K562 (cell line): ENCODE results near the gene C2CD2. TPM values are rescaled to one million over a fixed set of nuclear protein-coding genes. Genes with fewer than 3 reads are reported as not detected.
A peak's percentile ranks its signal among the peaks of the same experiment; 100 is the strongest.

Experiments
- ARID1B ChIP-seq: fragments of 450-650 bp; IDR thresholded peaks from 2 replicates; pipeline ENCODE4 v1.6.1; 2016; ENCODE audit warnings: antibody characterized with exemption, mild to moderate bottlenecking, inconsistent platforms
- BHLHE40 ChIP-seq: IDR thresholded peaks from 2 replicates; pipeline ENCODE4 v1.6.1; 2011; ENCODE audit warnings: low read length, improper control_type of control experiment
- CBFA2T2 ChIP-seq: fragments of 450-650 bp; conservative IDR thresholded peaks from 2 replicates; pipeline ENCODE4 v1.6.1; 2017; ENCODE audit warnings: mild to moderate bottlenecking
- CREM ChIP-seq: IDR thresholded peaks from 2 replicates; pipeline ENCODE4 v1.6.1; 2014; ENCODE audit warnings: antibody characterized with exemption, low read depth
- HDAC2 ChIP-seq: fragments of 450-650 bp; IDR thresholded peaks from 2 replicates; pipeline ENCODE4 v1.6.1; 2016; ENCODE audit warnings: mild to moderate bottlenecking
- RBFOX2 ChIP-seq: fragments of 200-400 bp; formaldehyde crosslinking; IDR thresholded peaks from 2 replicates; pipeline ENCODE4 v1.6.1; 2017; ENCODE audit warnings: low read depth, mild to moderate bottlenecking, low read length, moderate library complexity
- RFX1 ChIP-seq: fragments of 450-650 bp; IDR thresholded peaks from 2 replicates; pipeline ENCODE4 v1.6.1; 2016; ENCODE audit warnings: mild to moderate bottlenecking, moderate library complexity
- RHOXF2B ChIP-seq: fragments of 250-450 bp; sonication (Bioruptor Pico); conservative IDR thresholded peaks from 2 replicates; pipeline ENCODE4 v1.5.1; 2021
- SMAD3 ChIP-seq: fragments of 450-650 bp; formaldehyde crosslinking; conservative IDR thresholded peaks from 2 replicates; pipeline ENCODE4 v1.4.0; 2020; ENCODE audit warnings: mild to moderate bottlenecking
- TEAD4 ChIP-seq, 2 experiments: sonication (generic) in 1 of 2; formaldehyde crosslinking in 1 of 2; IDR thresholded peaks; 2 replicates each; pipeline versions ENCODE4 v1.6.1 to v1.8.0; 2012 to 2022; ENCODE audit warnings: borderline replicate concordance in 1 of 2, inconsistent platforms in 1 of 2, low read length in 1 of 2, mild to moderate bottlenecking in 1 of 2, missing genetic modification reagents in 1 of 2
- ZNF197 ChIP-seq: fragments of 200-800 bp; sonication (Bioruptor generic); IDR thresholded peaks from 2 replicates; pipeline ENCODE4 v1.6.1; 2016; ENCODE audit warnings: low read depth, missing genetic modification characterization, missing compliant biosample characterization
- ZNF232 ChIP-seq: sonication (generic); formaldehyde crosslinking; IDR thresholded peaks from 2 replicates; pipeline ENCODE4 v1.8.0; 2022; ENCODE audit warnings: mild to moderate bottlenecking, missing genetic modification reagents
- ZNF282 ChIP-seq: sonication (generic); formaldehyde crosslinking; IDR thresholded peaks from 2 replicates; pipeline ENCODE4 v1.8.1; 2023; ENCODE audit warnings: missing genetic modification reagents
- polyA plus RNA-seq, 8 experiments: library from polyadenylated mRNA; depleted of rRNA in 4 of 8; stranded (reverse) in 5 of 8; unstranded in 3 of 8; fragments of >200 nt; fragmentation: Nextera tagmentation in 2 of 8; fragmentation: Illumina TruSeq in 1 of 8; extraction: Ambion mirVana in 2 of 8; extraction: Trizol in 1 of 8; gene quantifications; 2 replicates each; pipeline versions ENCODE4 v1.2.1 to v1.2.3, GENCODE V29; 2011 to 2014; ENCODE audit warnings: inconsistent platforms in 1 of 8, missing spikeins in 1 of 8
- total RNA-seq, 7 experiments: library from RNA; depleted of rRNA in 6 of 7; stranded (reverse); fragments of >200 nt in 6 of 7; fragmentation: Illumina TruSeq in 2 of 7; extraction: Trizol in 2 of 7; gene quantifications; 2 replicates each; pipeline versions ENCODE4 v1.2.1 to v1.2.3, GENCODE V29; 2011 to 2021; ENCODE audit warnings: low replicate concordance in 1 of 7
- TF ChIP-seq, protein P1 (sequence below), 2 experiments: fragments of 200-800 bp in 1 of 2; sonication (Bioruptor generic) in 1 of 2; sonication (generic) in 1 of 2; formaldehyde crosslinking in 1 of 2; IDR thresholded peaks in 1 of 2; conservative IDR thresholded peaks in 1 of 2; 2 replicates each; pipeline versions ENCODE4 v1.5.0 to v1.6.1; 2016 to 2020; ENCODE audit warnings: missing compliant biosample characterization in 1 of 2, missing genetic modification characterization in 1 of 2, missing genetic modification reagents in 1 of 2
- TF ChIP-seq, protein P2 (sequence below): sonication (generic); formaldehyde crosslinking; IDR thresholded peaks from 2 replicates; pipeline ENCODE4 v1.8.0; 2022; ENCODE audit warnings: missing genetic modification reagents, mild to moderate bottlenecking, moderate library complexity, borderline replicate concordance
- TF ChIP-seq, protein P3 (sequence below), 2 experiments: fragments of 450-650 bp in 1 of 2; sonication (generic) in 1 of 2; formaldehyde crosslinking in 1 of 2; IDR thresholded peaks; 2 replicates each; pipeline versions ENCODE4 v1.7.1 to v1.9.0; 2016 to 2022; ENCODE audit warnings: inconsistent platforms in 1 of 2, mild to moderate bottlenecking in 1 of 2, missing genetic modification reagents in 1 of 2

The C2CD2 gene
- total and polyA plus RNA-seq, 9 of the 15 experiments (the other 6 are each of a cell fraction or from before 2014, with no cell fraction given) = 1.3 to 21.6 (median 12.1) TPM

DNA sequence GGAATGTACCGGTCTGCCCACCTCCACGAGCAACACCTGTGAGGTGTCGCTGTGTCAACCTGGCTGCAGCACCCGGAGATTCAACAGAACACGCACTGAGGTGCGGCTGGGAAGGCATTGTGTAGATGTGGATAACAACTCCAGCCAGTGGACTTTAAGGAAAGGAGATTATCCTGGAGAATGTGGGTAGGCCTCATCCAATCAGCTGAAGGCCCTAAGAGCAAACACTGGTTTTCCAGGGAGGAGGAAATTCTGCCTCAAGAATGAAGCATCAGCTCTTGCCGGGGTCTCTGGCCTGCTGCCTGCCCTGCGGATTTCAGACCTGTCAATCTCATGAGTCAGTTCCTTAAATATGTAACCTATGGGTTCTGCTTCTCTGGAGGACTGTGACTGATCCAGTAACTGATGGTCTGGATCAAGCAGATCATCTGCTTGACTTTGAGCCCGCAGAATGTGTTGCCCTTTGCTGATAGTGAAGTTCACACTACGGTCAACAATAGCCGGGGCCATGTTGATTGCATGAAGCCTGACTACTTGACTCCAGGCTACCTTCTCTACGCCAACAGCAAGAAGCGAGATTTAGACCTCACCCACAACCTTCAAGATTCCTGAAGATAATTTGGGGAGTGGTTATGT, 58.8 kb downstream of the C2CD2 start (continued):
- TF ChIP-seq SMAD3 (0 out of 2 replicates have a peak, but pooled peaks have one; percentile 7), ARID1B (peak; percentile 88), TEAD4 (IDR thresholded peaks at IDR 0.05; ENCODE audit: low read length) (peak; percentile 94), TEAD4 (CRISPR knock-in tag; IDR thresholded peaks at IDR 0.05; ENCODE audit: borderline replicate concordance) (no peak), CBFA2T2 (peak; percentile 84), ZNF197 (CRISPR knock-in tag) (0 out of 2 replicates have a peak, but pooled peaks have one; percentile 33), RFX1 (no peak), HDAC2 (0 out of 2 replicates have a peak, but pooled peaks have one; percentile 42), RBFOX2 (no peak), BHLHE40 (0 out of 2 replicates have a peak, but pooled peaks have one; percentile 12), ZNF232 (CRISPR knock-in tag) (no peak), RHOXF2B (no peak), CREM (peak; percentile 79), ZNF282 (CRISPR knock-in tag) (no peak)
- TF ChIP-seq, protein P1, sequence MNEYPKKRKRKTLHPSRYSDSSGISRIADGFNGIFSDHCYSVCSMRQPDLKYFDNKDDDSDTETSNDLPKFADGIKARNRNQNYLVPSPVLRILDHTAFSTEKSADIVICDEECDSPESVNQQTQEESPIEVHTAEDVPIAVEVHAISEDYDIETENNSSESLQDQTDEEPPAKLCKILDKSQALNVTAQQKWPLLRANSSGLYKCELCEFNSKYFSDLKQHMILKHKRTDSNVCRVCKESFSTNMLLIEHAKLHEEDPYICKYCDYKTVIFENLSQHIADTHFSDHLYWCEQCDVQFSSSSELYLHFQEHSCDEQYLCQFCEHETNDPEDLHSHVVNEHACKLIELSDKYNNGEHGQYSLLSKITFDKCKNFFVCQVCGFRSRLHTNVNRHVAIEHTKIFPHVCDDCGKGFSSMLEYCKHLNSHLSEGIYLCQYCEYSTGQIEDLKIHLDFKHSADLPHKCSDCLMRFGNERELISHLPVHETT (CRISPR knock-in tag; conservative IDR thresholded peaks at IDR 0.05 in 1 of 2, IDR thresholded peaks at IDR 0.05 in 1 of 2) = peak in 1 of 2 experiments; percentile 66; a peak in 2 of 4 replicates
- TF ChIP-seq, protein P2, sequence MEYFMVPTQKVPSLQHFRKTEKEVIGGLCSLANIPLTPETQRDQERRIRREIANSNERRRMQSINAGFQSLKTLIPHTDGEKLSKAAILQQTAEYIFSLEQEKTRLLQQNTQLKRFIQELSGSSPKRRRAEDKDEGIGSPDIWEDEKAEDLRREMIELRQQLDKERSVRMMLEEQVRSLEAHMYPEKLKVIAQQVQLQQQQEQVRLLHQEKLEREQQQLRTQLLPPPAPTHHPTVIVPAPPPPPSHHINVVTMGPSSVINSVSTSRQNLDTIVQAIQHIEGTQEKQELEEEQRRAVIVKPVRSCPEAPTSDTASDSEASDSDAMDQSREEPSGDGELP (CRISPR knock-in tag) = peak; percentile 50; the same call in 1 of the 2 replicates
- TF ChIP-seq, protein P3, sequence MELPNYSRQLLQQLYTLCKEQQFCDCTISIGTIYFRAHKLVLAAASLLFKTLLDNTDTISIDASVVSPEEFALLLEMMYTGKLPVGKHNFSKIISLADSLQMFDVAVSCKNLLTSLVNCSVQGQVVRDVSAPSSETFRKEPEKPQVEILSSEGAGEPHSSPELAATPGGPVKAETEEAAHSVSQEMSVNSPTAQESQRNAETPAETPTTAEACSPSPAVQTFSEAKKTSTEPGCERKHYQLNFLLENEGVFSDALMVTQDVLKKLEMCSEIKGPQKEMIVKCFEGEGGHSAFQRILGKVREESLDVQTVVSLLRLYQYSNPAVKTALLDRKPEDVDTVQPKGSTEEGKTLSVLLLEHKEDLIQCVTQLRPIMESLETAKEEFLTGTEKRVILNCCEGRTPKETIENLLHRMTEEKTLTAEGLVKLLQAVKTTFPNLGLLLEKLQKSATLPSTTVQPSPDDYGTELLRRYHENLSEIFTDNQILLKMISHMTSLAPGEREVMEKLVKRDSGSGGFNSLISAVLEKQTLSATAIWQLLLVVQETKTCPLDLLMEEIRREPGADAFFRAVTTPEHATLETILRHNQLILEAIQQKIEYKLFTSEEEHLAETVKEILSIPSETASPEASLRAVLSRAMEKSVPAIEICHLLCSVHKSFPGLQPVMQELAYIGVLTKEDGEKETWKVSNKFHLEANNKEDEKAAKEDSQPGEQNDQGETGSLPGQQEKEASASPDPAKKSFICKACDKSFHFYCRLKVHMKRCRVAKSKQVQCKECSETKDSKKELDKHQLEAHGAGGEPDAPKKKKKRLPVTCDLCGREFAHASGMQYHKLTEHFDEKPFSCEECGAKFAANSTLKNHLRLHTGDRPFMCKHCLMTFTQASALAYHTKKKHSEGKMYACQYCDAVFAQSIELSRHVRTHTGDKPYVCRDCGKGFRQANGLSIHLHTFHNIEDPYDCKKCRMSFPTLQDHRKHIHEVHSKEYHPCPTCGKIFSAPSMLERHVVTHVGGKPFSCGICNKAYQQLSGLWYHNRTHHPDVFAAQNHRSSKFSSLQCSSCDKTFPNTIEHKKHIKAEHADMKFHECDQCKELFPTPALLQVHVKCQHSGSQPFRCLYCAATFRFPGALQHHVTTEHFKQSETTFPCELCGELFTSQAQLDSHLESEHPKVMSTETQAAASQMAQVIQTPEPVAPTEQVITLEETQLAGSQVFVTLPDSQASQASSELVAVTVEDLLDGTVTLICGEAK (IDR thresholded peaks at IDR 0.05) = no peak
- TF ChIP-seq, protein P3 (CRISPR knock-in tag; IDR thresholded peaks at IDR 0.05) = no peak
